ENCODE results near the gene RELL2. TPM values are rescaled to one million over a fixed set of nuclear protein-coding genes. Genes with fewer than 3 reads are reported as not detected.

RELL2 gene
- total RNA-seq, 1 donor from 2014 or later, result 5.5 TPM

DNA sequence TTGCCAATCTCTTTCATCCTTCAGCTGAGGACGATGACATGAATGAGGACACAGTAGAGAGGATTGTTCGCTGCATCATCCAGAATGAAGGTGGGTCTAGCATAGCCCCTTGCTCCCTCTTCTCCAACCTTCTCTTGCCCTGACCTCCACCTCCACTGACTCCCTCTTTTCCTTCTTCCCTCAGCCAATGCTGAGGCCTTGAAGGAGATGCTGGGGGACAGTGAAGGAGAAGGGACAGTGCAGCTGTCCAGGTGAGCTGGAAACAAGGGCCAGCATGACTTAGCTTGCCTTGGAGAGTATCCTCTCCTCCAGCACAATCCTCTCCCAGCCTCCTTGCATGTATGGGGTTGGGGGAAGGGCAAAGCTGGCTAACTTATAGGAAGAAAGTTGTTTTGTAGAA lies 2.0 kb downstream of the RELL2 start:
- H3K27ac ChIP-seq, result no peak overlapping the region
- DNase-seq (no peak), ATAC-seq (no peak)
- peaks cover 37% of the 10 kb centered on the region for H3K4me1 ChIP-seq
- H3K4me3 ChIP-seq, result no peak overlapping the region
- intact Hi-C loops (cut with DNase I), result no loop called here
- H3K36me3 ChIP-seq, result peaks cover 28% of the 10 kb centered on the region
- TF ChIP-seq, protein P1, sequence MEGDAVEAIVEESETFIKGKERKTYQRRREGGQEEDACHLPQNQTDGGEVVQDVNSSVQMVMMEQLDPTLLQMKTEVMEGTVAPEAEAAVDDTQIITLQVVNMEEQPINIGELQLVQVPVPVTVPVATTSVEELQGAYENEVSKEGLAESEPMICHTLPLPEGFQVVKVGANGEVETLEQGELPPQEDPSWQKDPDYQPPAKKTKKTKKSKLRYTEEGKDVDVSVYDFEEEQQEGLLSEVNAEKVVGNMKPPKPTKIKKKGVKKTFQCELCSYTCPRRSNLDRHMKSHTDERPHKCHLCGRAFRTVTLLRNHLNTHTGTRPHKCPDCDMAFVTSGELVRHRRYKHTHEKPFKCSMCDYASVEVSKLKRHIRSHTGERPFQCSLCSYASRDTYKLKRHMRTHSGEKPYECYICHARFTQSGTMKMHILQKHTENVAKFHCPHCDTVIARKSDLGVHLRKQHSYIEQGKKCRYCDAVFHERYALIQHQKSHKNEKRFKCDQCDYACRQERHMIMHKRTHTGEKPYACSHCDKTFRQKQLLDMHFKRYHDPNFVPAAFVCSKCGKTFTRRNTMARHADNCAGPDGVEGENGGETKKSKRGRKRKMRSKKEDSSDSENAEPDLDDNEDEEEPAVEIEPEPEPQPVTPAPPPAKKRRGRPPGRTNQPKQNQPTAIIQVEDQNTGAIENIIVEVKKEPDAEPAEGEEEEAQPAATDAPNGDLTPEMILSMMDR (IDR thresholded peaks at IDR 0.05), result no peak
- H3K9me3 ChIP-seq, result no peaks in the 10 kb centered on the region
- no peaks in the 10 kb centered on the region for H3K27me3 ChIP-seq (ENCODE audit: low read depth)

- Histone ChIP-seq H3K4me3 (no peak overlapping the region), H3K36me3 (peaks cover 35% of the 10 kb centered on the region), H3K27me3 (ENCODE audit: low read depth) (no peaks in the 10 kb centered on the region), H3K9me3 (no peaks in the 10 kb centered on the region), H3K27ac (no peak overlapping the region), H3K4me1 (peaks cover 34% of the 10 kb centered on the region)
- intact Hi-C loops (cut with DNase I), result no loop called here
- TF ChIP-seq, protein P1 (IDR thresholded peaks at IDR 0.05), result no peak
- no peak for ATAC-seq
- DNase-seq, result no peak
These were observed 2.7 kb downstream of the RELL2 start for GRCh38 chr5:141639357-141640050.

GRCh38 chr5:141640051-141640415 lies 3.2 kb downstream of the RELL2 start:
- no peak for ATAC-seq
- intact Hi-C loops (cut with DNase I), result no loop called here
- TF ChIP-seq, protein P1 (IDR thresholded peaks at IDR 0.05), result no peak
- no peaks in the 10 kb centered on the region for H3K9me3 ChIP-seq
- DNase-seq, result no peak
- H3K27ac ChIP-seq, result no peak overlapping the region
- no peak overlapping the region for H3K4me3 ChIP-seq
- H3K4me1 ChIP-seq, result peaks cover 29% of the 10 kb centered on the region
- H3K36me3 ChIP-seq, result peaks cover 37% of the 10 kb centered on the region
- H3K27me3 ChIP-seq (ENCODE audit: low read depth), result no peaks in the 10 kb centered on the region

- TF ChIP-seq, protein P1 (IDR thresholded peaks at IDR 0.05), result no peak
- ATAC-seq (no peak), DNase-seq (no peak)
- Histone ChIP-seq H3K4me3 (no peak overlapping the region), H3K27ac (no peak overlapping the region), H3K27me3 (ENCODE audit: low read depth) (no peaks in the 10 kb centered on the region), H3K9me3 (no peaks in the 10 kb centered on the region), H3K4me1 (peaks cover 22% of the 10 kb centered on the region), H3K36me3 (peaks cover 41% of the 10 kb centered on the region)
- intact Hi-C loops (cut with DNase I), result no loop called here
These were observed 3.9 kb downstream of the RELL2 start for GRCh38 chr5:141640698-141641097.

- no peak for ATAC-seq
- H3K36me3 ChIP-seq, result peaks cover 52% of the 10 kb centered on the region
- H3K27ac ChIP-seq, result no peak overlapping the region
- intact Hi-C loops (cut with DNase I), result no loop called here
- no peak overlapping the region for H3K4me3 ChIP-seq
- H3K27me3 ChIP-seq (ENCODE audit: low read depth), result no peaks in the 10 kb centered on the region
- TF ChIP-seq, protein P1 (IDR thresholded peaks at IDR 0.05), result no peak
- H3K4me1 ChIP-seq, result peaks cover 16% of the 10 kb centered on the region
- no peak for DNase-seq
- no peaks in the 10 kb centered on the region for H3K9me3 ChIP-seq
These were observed 5.0 kb downstream of the RELL2 start for GRCh38 chr5:141641634-141642267.

Data from lower lobe of right lung (tissue), 2 donors.